DMS114 treated with DMSO at 0.1 percent for 48 hours (cell line): ENCODE results near the gene CYBB.
A peak's percentile ranks its signal among the peaks of the same experiment; 100 is the strongest.

Experiments
- DNase-seq: peaks from one replicate; lab custom pipeline; 2025; ENCODE audit not compliant: unreplicated experiment; lab: John Stamatoyannopoulos, UW

Gene CYBB

DNA sequence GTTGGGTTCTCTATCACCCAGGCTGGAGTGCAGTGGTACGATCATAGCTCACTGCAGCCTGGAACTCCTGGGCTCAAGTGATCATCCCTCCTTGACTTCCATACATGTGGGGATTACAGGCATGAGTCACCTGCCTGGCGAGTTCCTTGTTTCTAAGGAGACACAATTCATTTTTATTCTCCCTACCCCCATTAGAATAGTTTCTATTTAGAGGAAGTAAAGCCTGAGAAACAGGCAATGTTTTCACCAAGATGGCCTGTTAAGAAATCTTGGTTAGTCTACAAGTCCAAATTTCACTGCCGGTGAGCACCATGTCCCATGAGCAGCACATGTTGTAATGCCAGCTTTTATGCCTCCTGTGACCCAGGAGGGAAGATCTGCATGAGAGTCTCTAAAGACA is 5.7 kb downstream of the CYBB start:
- DNase-seq = no peak

DNA sequence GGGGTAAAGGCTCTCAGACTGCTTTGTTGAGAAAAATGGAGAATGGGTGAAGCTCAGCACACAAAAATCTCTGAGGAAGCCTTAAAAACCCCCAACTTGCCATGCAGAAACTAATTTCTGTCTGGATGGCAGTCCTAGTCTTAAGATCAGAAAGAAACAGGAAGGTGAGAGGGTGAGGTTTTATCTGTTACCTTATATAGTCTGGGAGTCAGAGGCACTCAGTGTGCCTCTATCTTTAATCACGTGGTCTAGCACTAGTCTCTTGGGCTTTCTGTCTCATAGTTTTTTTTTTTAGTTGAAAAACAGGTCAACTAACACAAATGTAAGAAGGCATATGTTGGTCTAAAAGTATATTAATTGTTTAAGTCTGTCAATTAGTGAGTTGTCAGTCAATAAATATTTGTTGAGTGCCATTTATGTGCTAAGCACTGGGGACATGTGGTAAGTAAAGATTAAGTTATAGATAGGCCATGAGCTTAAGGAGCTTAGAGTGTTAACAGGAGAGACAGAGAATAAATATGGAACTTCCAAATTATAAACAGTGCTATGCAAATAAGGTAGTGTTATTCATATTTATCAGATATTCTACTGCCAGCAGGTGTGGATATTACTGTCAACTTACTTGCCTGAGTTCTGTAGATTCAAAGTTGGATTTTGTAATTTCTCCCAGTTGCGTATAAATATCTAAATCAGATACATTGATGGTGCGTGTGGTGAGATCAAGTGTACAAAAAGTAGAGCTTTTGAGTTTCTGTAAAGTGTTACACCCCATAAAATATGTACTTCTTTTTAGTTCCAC is 7.0 kb downstream of the CYBB start:
- DNase-seq = no peak

DNA sequence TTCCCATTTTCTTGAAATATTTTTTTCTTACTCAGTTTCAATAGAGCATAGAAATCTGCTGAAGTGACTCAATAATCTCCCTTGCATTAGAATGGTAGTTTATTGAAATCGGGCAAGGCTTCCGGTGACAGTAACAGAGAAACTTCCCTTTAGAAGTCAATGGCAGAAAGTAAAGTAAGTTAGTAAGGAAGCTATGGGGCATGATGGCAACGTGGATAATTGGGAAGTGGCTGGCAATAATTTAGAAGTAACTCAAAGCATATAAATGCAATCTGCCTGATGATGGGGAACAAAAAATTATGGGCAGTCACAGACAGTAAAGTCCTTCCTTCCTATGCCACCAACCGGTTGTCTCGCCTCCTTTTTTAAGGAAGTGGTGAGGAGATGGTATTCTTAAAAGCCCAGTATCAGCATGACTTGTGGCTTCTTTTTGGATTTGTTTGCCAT is 7.6 kb downstream of the CYBB start:
- no peak for DNase-seq

DNA sequence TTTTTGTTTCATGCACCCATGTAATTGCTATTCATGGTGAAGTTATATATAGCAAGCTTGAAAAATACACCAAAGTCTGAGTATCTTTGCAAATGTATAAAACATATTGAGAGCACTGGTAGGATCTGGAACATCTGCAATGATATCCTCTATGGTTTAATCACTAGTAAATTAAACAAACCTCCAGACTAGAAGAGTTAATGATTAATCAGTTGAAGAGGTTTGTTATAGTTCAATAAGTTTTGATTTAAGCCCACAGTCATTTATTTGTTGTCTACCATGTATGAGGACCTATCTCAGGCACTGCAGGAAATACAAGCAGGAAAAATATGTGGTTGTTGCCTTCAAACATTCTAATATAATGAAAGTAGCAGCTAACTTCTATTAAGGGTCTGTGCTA is 16.5 kb downstream of the CYBB start:
- no peak for DNase-seq

DNA sequence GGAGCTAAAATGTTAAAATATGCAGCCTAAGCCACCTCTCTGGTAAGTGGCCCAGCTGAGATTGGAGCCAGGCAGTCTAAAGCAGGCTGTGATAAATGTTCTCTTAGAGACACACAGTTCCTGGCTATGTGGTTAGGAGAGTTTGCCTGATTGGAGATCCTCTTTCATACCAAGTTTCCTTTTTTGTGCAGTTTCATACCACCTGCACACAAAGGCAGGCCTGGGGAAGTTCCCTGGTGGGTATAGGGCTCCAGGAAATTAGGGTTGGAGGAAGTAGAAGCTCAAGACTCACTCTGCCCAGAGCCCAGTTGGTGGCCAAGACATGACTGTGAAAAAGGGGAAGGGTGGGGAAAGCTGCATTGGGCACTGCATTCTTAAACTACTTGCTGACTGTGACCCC is 16.9 kb downstream of the CYBB start:
- DNase-seq = no peak

DNA sequence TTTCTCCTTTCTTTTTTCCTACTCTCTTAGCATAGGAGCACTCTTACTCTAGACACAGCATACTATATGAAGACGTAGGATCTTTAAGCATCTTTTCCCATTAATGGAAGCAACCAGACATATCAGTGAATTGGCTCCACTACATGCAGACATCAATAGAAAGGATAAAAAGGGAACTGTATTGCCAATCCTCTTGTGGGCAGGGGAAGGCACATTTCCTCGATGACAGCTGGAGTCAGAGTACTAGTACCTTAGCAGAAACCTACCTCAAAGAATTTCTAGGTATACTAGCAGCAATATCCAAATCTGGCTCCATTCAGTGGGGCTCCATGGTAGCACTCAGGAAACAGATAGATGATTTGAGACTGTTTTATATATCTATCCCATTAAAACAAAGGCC is 20.1 kb downstream of the CYBB start:
- DNase-seq = no peak

DNA sequence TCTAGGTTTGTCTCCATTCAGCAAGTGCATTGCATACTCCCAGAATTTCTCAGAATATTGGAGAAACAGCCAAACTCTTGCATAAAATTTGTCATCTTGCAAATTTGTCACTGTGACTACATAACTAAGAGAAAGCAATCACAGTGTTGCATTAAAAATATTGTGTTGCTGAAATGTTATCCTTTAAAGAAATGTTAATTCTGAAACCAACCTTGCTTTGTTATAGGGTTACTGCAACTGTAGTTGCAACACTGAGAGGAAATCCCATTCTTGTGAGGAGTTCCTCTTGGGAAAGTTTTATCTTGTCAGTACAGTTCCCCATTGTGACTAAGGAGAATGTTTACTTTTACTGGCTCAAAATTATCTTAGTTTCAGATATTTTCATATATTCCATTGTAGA is 20.9 kb downstream of the CYBB start:
- no peak for DNase-seq

DNA sequence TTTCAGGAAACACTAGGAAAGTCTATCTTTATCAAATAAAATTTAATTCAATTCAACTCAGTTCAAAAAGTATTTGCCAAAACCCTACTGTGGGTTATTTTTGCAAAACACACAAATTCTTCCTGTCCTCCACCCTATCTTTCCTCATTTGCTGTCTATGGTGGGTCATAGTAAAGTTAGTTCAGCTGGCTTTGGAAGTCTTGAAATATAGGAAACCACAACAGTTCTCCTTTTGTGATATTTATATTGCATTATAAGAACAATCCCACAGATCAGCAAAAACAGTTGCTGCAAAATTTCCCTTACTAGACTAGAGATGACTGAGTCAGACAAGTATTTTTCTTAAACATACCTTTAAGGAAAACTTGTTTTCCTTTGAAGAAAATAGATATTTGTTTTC is 22.2 kb downstream of the CYBB start:
- DNase-seq = no peak

DNA sequence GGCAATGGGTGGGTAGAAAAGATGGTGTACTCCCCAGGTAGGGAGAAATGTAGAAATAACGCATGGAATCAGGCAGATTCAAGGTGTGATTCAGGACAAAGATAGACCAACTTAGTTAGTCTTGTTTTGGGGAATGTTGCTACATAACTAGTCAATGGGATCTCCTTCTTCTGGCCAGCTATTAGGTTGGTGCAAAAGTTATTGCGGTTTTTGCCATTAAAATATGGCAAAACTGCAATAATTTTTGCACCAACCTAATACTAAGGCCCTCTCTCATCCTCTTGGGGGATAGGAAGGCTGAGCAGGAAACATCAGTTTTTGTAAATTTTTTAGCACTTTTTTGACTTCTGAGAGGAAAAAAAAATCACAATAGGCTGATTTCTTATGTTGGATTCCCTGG is 23.2 kb downstream of the CYBB start:
- no peak for DNase-seq

DNA sequence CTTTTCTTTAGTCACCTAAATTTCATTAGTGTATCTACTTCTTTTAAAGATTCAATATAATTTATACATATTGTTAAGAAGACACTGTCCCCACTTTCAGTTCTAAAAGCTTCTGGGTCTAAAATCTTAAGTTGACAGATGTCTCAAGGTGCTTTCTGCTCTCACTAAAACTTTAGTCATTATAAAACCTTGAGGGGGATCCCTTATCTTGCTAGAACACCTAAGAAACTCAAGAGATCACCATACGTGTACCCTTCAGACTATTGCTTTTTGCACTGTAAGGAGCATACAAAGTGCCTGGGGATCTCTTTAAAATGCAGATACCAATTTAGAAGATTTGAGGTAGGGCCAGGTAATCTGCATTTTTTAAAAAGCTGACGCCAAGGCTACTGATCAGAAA is 30.1 kb downstream of the CYBB start:
- no peak for DNase-seq

DNA sequence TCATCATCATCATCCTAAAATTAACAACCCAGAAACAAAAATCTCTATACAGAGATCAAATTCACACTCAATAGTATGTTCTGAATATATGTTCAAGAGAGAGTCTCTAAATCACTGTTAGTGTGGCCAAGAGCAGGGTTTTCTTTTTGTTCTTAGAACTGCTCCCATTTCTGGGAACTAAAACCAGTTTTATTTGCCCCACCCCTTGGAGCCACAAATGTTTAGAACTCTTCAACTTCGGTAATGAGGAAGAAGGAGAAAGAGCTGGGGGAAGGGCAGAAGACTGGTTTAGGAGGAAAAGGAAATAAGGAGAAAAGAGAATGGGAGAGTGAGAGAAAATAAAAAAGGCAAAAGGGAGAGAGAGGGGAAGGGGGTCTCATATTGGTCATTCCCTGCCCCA is 32.3 kb downstream of the CYBB start:
- no peak for DNase-seq

DNA sequence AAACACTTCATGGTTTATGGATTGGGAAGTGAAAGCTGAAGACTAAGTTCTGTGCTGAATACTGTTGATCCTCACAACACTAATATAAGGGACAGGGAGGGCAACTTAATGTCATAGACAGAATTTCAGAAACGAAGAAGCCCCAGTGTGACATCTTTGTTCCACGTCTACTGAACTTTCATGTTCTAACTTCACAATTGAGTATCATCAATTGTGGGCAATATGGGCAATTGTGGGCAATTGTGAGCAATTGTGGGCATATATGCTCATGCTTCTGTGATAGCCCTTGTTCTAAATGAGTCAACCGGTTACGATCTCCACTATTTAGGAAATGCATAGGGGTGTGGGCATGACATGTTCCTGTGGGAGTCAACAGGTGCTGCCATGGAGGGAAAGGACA is 33.7 kb downstream of the CYBB start:
- DNase-seq = no peak

DNA sequence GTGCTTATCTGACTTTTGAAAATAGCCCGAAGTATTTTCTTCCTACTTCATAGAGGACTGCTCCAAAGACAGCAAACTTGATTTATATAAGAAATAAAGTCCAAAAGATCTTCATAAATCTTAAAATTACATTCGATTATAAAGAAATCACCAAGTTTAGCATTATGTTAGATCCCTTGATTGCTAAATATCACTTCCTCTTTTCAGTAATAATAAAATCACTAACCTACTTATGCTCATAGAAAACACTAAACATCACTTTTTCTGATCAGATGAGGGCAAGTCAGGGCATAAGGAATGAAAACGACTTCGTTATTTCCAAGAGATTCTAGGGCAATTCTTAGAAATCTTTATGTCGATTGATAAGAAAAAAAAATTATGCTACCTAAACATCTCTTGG is 35.5 kb downstream of the CYBB start:
- DNase-seq = no peak

DNA sequence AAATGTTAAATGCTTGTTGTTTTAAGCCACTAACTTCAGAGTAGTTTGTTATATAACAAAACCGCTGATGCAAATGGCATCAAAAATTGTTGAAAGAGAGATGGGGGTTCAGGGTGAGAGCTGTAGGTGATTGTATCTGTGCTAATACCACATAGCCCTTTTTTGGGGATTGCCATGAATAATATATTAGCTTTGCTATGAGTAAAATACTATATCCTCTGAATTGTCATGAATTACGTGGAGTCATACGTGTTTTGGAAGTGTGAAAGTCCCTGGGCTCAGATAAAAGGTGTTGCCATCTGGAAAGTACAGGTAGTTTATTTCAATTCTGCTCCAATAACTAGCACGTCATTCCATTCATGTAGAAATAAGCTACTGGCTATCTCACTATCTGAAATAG is 36.9 kb downstream of the CYBB start:
- no peak for DNase-seq

DNA sequence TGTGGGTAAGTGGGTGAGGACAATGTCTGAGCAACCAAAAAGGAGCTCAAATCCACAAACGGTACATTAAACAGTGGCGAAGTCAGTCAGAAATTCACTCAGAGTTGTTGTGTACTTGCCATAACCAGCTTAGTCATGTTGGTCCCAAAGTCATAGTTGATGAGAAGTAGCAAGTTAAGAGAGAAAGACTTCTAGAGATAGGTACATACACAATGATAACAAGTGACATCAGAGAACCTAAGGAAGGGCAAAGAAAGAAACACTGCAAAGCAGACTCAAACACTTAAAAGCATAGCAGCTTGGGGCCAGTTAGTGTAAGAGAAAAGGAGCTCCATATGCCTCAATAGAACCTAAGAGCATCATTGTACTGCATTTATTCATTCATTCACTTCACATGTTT is 37.3 kb downstream of the CYBB start:
- no peak for DNase-seq

DNA sequence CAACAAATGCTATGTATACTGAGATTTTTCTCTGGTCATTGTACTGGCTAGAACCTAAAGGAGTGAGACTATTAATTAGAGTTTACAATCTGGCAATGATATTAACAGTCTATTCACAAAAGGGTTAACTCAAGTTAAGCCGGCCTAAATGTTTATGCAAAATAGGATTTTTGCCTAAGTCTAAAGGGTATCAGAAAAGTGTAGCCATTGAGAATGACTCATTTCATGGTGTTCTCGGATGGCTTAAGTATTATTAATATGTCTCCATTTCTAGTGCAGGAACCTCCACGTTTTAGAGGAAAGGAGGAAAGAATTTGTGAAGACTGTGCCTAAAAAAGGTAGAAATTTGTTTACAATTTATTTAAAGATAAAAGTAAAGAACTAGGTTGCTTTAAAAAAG is 37.7 kb downstream of the CYBB start:
- DNase-seq = no peak

DNA sequence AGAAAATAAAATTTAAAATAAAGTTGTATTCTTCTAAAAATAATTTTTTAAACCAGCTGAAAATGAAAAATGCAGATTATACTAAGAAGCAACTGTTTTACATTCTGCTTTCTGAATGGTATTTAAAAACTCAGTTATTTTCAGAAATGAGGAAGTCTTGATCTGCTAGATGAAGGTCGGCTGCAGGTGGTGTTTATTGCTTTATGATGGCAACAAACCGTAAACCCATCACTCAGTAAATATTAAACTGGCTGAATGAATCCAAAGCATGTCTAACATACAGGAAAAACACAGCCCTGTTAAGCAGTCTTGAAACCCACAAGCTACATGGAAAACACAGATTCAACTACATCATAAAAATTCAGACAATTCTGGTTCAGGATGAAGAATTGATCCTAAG is 38.2 kb downstream of the CYBB start:
- no peak for DNase-seq

DNA sequence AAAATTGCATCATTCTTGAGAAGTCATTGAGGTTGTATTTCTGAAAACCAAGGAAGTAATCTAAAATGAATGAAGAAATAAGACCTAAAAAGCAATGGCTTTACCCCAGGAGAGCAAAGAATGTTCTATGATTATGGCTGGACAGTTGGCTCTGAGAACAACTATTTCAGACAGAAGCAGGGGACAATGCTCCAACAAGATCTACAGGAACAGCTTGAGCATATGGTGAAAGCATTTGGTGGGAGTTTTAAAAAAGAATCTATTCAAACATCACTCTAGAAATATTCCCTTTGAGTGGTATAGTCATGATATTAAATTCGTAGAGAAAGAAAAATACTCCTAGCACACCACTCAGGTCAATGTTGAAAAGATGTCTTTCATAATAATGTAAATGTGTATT is 40.8 kb downstream of the CYBB start:
- no peak for DNase-seq

DNA sequence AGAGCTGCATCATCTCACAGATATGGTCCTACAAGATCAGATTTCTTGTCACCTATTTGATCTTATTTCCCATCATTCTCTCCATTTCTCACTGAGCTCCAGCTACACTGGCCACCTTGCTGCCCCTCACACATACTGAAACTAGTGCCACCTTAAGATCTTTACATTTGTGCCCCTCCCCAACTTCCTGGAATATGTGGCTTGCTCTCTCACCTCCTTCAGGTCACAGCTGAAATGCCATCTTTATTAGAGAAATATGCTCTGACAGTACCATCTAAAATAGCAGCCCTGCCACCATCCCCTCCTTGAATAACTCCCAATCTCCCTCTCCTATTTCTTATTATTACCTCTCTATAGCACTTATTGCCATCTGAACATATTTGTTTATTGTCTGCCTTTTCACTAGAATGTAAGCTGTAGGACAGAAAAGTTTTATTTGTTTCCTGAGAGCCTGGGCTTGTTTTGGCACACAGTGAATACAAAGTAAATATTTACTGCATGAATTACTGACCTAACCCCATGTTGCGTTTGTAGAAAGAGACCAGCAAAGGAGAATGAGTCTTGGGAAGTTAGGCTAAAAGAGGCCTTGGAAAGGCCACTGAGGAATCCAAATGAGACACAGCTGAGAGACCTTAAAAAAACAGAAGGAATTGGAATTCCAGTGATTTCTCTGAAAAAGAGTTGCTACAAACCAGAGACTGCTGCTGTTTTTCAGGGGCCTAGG is 44.8 kb downstream of the CYBB start:
- no peak for DNase-seq

DNA sequence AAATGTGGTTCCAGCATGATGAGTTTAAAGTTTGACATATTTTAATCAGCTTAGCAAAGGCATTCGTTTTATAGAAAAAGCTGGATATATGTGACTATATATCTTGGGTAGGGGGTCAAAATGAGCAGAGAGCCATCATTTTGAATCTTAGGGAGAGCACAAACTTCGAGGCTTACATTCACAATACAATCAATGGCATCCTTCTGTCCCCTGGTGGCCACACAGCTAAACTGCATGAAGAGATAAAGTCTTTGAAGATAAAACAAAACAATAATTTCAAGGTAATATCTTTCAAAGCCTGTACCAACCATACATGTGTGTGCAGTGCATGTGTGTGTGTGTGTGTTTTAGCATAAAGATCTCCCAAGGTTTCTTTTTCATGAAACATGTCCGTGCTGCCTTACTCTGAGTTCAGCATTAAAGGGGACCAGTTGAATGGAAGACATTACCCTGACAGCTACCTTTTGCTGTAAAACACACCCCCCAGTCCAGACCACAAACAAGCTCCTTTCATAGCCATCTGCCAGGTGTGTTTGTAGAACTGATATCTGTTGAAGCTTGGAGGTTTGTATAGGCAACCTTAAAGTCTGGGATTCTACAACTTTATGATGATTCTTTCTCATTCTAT is 45.5 kb downstream of the CYBB start:
- peak; percentile 7 for DNase-seq

DNA sequence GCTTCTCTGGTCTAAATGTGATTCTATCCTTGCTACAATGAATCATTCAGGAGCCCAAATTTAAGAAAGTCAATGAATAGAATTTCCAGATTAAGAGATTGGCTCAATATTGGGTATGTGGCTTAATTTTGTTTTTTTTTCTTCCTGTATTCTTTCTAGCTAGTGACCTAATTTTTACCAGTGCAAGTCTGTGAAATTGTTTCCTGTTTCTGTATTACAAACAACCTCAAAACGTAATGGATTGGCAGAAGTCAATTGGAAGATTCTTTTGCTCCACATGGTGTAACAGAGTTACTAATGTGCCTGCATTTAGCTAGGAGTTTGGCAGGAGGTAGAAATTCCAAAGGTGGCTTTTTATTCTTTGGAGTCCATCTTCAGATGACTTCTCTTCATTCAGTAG is 49.9 kb downstream of the CYBB start:
- no peak for DNase-seq

DNA sequence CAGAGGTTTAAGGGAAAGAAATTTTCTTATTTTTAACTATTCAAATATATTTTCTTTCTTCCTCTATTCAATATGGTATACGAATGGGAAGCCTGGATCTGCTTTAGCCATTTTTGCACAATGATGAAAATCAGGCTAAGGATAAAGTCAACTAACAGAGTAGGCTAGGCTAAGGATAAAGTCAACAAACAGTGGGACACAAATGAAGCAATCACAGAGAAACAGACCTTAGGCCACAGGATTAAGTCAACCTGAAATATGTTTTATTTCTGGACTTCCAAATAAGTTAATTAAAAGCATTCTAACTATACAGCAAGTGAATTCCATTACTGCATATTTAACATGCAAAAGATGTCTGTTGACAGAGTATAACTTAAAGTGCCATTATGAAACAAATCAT is 50.5 kb downstream of the CYBB start:
- DNase-seq = no peak
